Ectodermal cell (in vitro differentiated cells): Measurements from ENCODE around the gene RNU6-1.
A peak's percentile ranks its signal among the peaks of the same experiment; 100 is the strongest.

Source experiments
- H3K27ac ChIP-seq: 2 replicates; pipeline ENCODE4 v1.7.0; 2013; ENCODE audit warnings: mild to moderate bottlenecking, low read depth, low read length; ENCODE audit not compliant: insufficient read depth, poor library complexity, severe bottlenecking
- H3K27me3 ChIP-seq: 2 replicates; pipeline ENCODE4 v1.7.0; 2013; ENCODE audit warnings: mild to moderate bottlenecking, low read length; ENCODE audit not compliant: insufficient read depth, control insufficient read depth, poor library complexity, severe bottlenecking
- H3K36me3 ChIP-seq: one replicate; pipeline ENCODE4 v1.7.0; 2013; ENCODE audit warnings: low read length; ENCODE audit not compliant: control insufficient read depth, insufficient read depth
- H3K4me1 ChIP-seq: one replicate; pipeline ENCODE4 v1.7.0; 2013; ENCODE audit warnings: low read length; ENCODE audit not compliant: control insufficient read depth, insufficient read depth
- H3K4me3 ChIP-seq: 2 replicates; pipeline ENCODE4 v1.7.0; 2013; ENCODE audit warnings: low read depth, low read length, control low read depth; ENCODE audit not compliant: insufficient read depth
- H3K9me3 ChIP-seq: 2 replicates; pipeline ENCODE4 v1.7.0; 2013; ENCODE audit warnings: mild to moderate bottlenecking, low read length, moderate library complexity; ENCODE audit not compliant: control insufficient read depth
- WGBS, 2 experiments: methylation state at CpG; one replicate each; pipeline ENCODE4 v1.1.7; 2013; ENCODE audit warnings: missing lambda C conversion rate in 2 of 2; 5-methylcytosine and 5-hydroxymethylcytosine counted together

RNU6-1 gene

DNA sequence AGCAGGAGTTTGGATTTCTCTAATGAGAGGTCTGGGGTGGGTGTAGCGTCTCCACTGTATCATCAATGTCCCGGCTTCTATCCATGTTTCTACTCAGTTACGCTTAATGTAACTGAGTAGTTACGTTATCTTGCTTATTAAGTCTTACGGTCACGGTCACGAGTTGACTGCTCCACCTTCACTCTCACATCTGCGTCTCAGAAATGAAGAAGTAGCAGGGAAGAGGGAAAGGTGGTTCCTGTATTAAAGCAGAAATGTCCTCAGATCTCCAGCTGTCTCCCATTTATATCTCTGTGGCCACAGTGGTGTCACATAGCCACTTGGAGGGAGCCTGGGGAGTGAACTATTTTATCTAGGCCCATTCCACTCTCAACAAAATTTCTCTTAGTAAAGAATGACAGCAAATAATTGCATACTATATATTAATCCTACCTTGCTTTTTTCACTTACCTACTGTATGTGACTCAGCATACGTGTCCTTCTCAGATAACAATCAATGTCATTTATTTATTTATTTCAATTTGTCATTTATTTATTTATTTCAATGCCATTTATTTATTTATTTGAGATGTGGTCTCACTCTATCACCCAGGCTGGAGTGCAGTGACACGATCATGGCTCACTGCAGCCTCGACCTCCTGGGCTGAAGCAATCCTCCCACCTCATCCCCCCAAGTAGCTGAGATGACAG is 39.7 kb upstream of the RNU6-1 start:
- Histone ChIP-seq H3K4me3 (no peak overlapping the region), H3K4me1 (peaks cover 19% of the 10 kb centered on the region), H3K27ac (no peak overlapping the region), H3K27me3 (no peaks in the 10 kb centered on the region), H3K9me3 (no peaks in the 10 kb centered on the region), H3K36me3 (no peaks in the 10 kb centered on the region)
- 90 to 96% methylated on average over 10 to 11 of the region's 11 CpGs for WGBS, 2 experiments

DNA sequence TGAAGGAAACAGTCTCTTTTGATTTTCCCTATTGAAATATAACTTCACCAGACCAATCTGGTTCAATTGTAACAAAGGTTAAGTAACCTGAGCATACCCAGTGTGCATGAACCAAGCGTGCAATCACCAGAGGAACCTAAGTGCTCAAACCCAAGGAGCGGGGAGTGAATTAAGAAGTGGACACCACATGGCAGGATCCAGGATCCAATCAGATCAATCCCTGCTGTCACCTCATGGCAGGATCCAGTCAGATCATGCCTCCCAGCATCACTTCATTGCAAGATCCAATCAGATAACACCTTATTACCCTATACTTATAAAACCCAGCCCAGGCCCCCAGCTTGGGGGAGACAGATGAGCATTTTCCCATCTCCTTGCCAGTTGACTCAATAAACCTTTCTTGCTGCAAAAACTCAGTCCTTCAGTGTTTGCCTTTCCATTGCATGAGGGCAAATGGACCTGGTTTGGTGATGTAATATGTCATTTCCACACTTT is 38.9 kb upstream of the RNU6-1 start:
- Histone ChIP-seq H3K27me3 (no peaks in the 10 kb centered on the region), H3K4me1 (peaks cover 13% of the 10 kb centered on the region), H3K4me3 (no peak overlapping the region), H3K9me3 (peaks cover 1% of the 10 kb centered on the region), H3K27ac (no peak overlapping the region), H3K36me3 (no peaks in the 10 kb centered on the region)
- 91 to 96% methylated on average over 2 of the region's 2 CpGs for WGBS, 2 experiments

DNA sequence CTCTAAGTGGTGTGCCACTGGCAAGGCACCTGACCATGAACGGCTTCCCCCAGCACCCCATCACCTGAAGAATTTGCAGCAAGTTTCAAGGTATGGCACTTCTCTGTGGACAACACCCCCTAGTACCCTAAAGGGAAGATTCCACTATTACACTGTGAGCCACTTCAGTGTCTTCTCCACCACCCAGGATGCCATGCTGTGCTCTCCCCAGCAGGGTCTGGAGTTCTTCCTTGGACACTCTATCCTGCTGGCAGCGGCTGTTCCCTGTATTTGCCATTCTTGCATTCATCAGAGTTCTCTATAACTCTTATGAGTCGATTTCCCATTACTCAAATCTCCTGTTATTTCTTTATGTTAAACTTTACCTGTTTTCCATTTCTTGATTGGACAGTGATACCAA is 33.9 kb upstream of the RNU6-1 start:
- H3K27ac ChIP-seq = no peak overlapping the region
- peaks cover 6% of the 10 kb centered on the region for H3K9me3 ChIP-seq
- H3K4me3 ChIP-seq = no peak overlapping the region
- H3K4me1 ChIP-seq = no peaks in the 10 kb centered on the region
- H3K36me3 ChIP-seq = no peaks in the 10 kb centered on the region
- no peaks in the 10 kb centered on the region for H3K27me3 ChIP-seq
- 86 to 91% methylated on average over 3 of the region's 3 CpGs for WGBS, 2 experiments

DNA sequence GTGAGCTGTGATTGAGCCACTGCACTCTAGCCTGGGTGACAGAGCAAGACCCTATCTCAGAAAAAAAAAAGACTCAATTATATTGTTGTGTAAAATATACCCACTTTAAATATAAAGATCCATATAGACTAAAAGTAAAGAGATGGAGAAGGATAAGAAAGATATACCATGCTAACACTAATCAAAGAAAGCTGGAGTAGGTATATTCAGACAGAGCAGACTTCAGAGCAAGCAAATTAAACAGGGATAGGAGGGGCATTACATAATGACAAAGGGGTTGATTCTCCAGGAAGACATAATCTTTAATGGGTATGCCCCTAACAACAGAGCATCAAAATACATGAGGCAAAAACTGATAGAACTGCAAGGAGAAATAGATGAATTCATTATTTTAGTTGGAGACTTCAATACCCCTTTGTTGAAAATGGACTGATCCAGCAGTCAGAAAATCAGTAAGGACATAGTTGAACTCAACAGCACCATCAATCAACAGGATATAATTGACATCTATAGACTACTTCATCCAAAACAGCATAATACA is 31.1 kb upstream of the RNU6-1 start:
- Histone ChIP-seq H3K27ac (no peak overlapping the region), H3K9me3 (peaks cover 6% of the 10 kb centered on the region), H3K27me3 (no peaks in the 10 kb centered on the region), H3K4me1 (peaks cover 4% of the 10 kb centered on the region), H3K4me3 (no peak overlapping the region), H3K36me3 (no peaks in the 10 kb centered on the region)

DNA sequence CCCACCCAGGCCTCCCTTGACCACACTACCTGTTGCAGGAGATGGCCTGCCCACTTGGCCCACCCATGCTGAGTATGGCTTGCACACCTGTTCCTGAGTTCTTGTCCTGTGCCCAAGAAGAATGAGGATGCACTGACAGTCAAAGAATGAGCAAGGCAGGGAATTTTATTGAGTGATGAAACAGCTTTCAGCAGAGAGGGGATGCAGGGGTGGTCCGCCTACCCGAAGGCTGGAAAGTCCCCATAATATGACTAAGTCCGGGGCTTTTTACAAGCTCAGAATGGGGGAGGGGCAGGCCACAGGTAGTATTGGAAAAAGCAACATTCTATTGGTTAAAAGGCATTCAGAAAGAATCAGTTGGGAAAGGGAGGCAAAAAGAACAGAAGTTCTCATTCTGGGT is 29.9 kb upstream of the RNU6-1 start:
- H3K27me3 ChIP-seq = no peaks in the 10 kb centered on the region
- peaks cover 10% of the 10 kb centered on the region for H3K4me1 ChIP-seq
- 96 to 97% methylated on average over 3 of the region's 3 CpGs for WGBS, 2 experiments
- no peak overlapping the region for H3K27ac ChIP-seq
- no peaks in the 10 kb centered on the region for H3K36me3 ChIP-seq
- peaks cover 6% of the 10 kb centered on the region for H3K9me3 ChIP-seq
- no peak overlapping the region for H3K4me3 ChIP-seq

DNA sequence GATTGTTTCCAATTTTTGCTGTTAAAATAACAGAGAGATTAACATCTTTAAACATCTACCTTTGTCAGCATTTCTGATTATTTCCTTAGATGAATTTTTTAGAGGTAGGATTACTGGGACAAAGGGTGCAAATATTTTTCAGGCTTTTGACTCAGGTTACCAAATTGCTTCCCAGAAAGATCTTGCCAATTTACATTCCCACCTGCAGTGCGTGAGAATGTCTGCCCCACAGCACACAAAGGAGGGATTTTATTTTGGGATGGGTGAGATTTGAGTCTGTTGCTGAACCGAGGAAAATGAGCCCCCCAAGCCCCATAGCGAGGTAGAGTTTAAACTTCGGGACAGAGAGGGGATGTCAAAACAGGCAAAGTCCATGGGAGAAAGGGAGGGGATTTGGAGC is 25.9 kb upstream of the RNU6-1 start:
- whole genome bisulfite sequencing, 2 experiments = 23 to 24% methylated on average over 4 of the region's 4 CpGs
- H3K36me3 ChIP-seq = no peaks in the 10 kb centered on the region
- no peaks in the 10 kb centered on the region for H3K27me3 ChIP-seq
- peaks cover 14% of the 10 kb centered on the region for H3K4me1 ChIP-seq
- peaks cover 2% of the 10 kb centered on the region for H3K9me3 ChIP-seq
- no peak overlapping the region for H3K4me3 ChIP-seq
- H3K27ac ChIP-seq = no peak overlapping the region

DNA sequence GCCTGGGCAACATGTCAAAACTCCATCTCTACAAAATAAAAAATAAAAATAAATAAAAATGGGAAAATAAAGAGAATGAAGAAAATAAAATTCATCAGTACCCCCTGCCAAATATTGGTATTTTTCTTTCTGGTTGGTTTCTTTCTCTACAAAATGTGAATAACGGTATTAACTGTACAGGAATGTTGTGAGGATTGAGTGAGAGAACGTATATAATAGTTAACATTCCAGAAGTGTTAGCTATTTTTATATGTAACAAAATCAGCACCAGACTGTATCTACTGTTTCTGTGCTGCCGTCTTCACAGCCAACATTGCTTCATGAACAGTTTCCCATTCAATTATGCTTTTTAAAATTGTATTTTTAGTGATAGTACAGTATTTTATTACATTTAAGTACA is 25.5 kb upstream of the RNU6-1 start:
- H3K27ac ChIP-seq = no peak overlapping the region
- peaks cover 2% of the 10 kb centered on the region for H3K9me3 ChIP-seq
- peaks cover 14% of the 10 kb centered on the region for H3K4me1 ChIP-seq
- 80 to 100% methylated on average over 1 to 2 of the region's 3 CpGs for WGBS, 2 experiments
- no peaks in the 10 kb centered on the region for H3K36me3 ChIP-seq
- H3K4me3 ChIP-seq = no peak overlapping the region
- no peaks in the 10 kb centered on the region for H3K27me3 ChIP-seq

DNA sequence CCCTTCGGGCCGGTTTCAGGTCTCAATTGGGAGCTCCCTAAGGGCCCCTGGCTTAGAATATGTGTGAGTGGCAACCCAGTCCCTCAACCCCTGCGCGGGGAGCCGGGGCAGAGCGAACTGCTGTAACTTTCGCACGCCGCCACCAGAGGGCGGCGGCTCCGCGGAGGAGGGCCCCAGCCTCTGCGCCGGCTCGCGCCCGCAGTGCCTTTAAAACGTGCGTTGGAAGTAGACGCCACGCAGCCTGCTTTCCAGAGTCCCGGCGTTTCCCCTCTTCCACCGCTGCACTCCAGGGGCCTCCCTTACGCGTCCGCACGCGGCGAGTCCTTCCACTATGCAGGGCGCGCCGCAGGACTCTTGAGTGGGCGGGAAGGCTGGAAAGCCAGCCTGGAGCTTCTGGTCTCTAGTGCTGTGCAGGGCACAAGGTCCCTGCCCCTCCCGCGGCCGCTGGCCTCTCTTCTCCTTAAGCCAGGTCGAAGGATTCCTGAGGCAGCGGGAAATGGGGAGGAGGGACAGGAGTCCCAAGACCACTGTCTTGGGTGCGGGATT is 23.7 kb upstream of the RNU6-1 start:
- Histone ChIP-seq H3K27me3 (no peaks in the 10 kb centered on the region), H3K4me3 (peak overlapping the region; percentile 21), H3K9me3 (no peaks in the 10 kb centered on the region), H3K27ac (no peak overlapping the region), H3K4me1 (peaks cover 14% of the 10 kb centered on the region), H3K36me3 (no peaks in the 10 kb centered on the region)
- 4 to 5% methylated on average over 41 of the region's 41 CpGs for WGBS, 2 experiments

DNA sequence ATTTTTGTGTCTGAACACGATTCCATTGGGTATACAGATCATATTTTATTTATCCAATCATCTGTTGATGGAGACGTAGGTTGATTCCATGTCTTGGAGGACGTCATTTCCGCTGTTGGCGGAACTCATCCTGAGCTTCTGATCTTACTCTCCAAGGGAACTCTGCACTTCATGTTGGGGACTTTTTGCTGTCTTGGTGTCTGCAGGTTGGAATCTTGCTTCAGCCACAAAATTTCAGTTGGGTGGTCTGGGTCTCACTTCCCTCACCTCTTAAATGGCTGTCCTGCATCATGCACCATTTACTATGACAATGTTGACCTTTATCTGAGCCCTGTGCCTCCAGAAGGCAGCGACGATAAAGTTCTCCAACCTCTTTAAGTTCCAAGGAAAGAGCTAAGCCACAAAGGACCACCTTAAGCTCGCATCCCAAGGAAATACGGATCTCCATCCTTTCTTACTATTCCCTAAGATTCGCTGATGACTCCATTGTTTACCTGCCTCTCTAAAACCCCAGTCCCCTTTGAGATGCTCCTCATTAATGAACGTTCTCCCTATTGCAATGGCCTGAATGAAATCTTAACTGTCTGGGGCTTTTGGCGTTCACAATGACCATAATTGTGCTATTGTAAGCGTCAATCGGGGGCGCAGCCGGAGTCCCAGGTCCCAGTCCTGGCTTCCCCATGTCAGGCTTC is 23.1 kb upstream of the RNU6-1 start:
- H3K4me3 ChIP-seq = no peak overlapping the region
- no peaks in the 10 kb centered on the region for H3K36me3 ChIP-seq
- WGBS, 2 experiments = 77 to 81% methylated on average over 16 of the region's 16 CpGs

DNA sequence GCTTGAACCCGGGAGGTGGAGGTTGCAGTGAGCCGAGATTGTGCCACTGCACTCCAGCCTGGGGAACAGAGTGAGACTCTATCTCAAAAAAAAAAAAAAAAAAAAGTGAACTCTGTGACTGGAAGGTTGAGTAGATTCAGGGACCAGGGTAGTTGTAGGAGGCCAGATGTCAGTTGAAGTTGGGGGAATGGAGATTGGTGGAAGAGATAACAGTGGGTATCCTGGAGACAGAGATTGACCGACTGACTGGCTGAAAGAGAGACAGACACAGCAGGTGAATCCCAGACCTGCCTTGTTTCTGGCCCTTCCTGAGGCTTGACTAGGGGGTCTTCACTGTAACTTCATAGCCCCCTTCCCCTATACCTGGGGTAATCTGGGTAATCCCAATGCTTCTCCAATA is 22.1 kb upstream of the RNU6-1 start:
- no peaks in the 10 kb centered on the region for H3K27me3 ChIP-seq

More for the DNA sequence above, 23.1 kb upstream of the RNU6-1 start:
- H3K9me3 ChIP-seq = no peaks in the 10 kb centered on the region
- no peak overlapping the region for H3K27ac ChIP-seq
- peaks cover 14% of the 10 kb centered on the region for H3K4me1 ChIP-seq
- no peaks in the 10 kb centered on the region for H3K27me3 ChIP-seq

More for the DNA sequence above, 22.1 kb upstream of the RNU6-1 start:
- no peaks in the 10 kb centered on the region for H3K36me3 ChIP-seq
- H3K27ac ChIP-seq = no peak overlapping the region
- H3K9me3 ChIP-seq = no peaks in the 10 kb centered on the region
- 90 to 92% methylated on average over 3 of the region's 3 CpGs for WGBS, 2 experiments
- H3K4me1 ChIP-seq = peaks cover 14% of the 10 kb centered on the region
- H3K4me3 ChIP-seq = no peak overlapping the region
